Gastrocnemius medialis (tissue), 4 donors: ENCODE measurements around the gene SLC25A22.

Source experiments
- POLR2A ChIP-seq, 2 donors: fragments of 450-650 bp; IDR thresholded peaks; one replicate each; pipeline ENCODE4 v1.6.1; 2017; ENCODE audit warnings: antibody characterized with exemption in 2 of 2, mild to moderate bottlenecking in 2 of 2, moderate library complexity in 2 of 2
- TF ChIP-seq, protein P1 (sequence below), 5 experiments: fragments of 450-650 bp in 3 of 5; fragments of 200-600 bp in 2 of 5; sonication (generic) in 2 of 5; IDR thresholded peaks in 4 of 5; conservative IDR thresholded peaks in 1 of 5; 1 replicate in 4 of 5; 2 replicates in 1 of 5; pipeline ENCODE4 v1.5.1; 2016 to 2019; ENCODE audit warnings: antibody characterized with exemption in 5 of 5, mild to moderate bottlenecking in 3 of 5, moderate library complexity in 3 of 5

DNA sequence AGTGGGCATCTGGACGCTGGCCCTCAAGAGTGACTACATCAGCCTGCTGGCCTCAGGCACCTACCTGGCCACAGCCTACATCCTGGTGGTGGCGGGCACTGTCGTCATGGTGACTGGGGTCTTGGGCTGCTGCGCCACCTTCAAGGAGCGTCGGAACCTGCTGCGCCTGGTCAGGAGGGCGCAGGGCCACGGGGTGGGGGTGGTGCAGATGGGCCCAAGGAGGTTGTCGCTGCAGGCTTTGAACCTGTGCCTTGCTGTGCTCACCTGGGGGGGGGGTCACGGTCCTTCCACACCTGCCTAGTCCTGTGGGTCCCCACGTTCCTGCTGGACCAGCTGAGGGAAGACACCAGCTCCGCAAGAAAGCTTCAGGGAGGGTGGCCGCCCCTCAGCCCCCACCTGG, 38.2 kb upstream of the SLC25A22 start:
- TF ChIP-seq, protein P1, sequence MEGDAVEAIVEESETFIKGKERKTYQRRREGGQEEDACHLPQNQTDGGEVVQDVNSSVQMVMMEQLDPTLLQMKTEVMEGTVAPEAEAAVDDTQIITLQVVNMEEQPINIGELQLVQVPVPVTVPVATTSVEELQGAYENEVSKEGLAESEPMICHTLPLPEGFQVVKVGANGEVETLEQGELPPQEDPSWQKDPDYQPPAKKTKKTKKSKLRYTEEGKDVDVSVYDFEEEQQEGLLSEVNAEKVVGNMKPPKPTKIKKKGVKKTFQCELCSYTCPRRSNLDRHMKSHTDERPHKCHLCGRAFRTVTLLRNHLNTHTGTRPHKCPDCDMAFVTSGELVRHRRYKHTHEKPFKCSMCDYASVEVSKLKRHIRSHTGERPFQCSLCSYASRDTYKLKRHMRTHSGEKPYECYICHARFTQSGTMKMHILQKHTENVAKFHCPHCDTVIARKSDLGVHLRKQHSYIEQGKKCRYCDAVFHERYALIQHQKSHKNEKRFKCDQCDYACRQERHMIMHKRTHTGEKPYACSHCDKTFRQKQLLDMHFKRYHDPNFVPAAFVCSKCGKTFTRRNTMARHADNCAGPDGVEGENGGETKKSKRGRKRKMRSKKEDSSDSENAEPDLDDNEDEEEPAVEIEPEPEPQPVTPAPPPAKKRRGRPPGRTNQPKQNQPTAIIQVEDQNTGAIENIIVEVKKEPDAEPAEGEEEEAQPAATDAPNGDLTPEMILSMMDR (IDR thresholded peaks at IDR 0.05 in 4 of 5, conservative IDR thresholded peaks at IDR 0.05 in 1 of 5), result no peak
- TF ChIP-seq POLR2A (IDR thresholded peaks at IDR 0.05), result no peak
